Progenitor cell of endocrine pancreas (in vitro differentiated cells): ENCODE results near the gene OBSCN. TPM values are rescaled to one million over a fixed set of nuclear protein-coding genes. Genes with fewer than 3 reads are reported as not detected.

Source experiments
- DNase-seq: peaks from one replicate; pipeline ENCODE4 v3.0.0; 2021; ENCODE audit warnings: low spot score; ENCODE audit not compliant: unreplicated experiment
- H3K27ac Mint-ChIP-seq: 2 replicates; pipeline ENCODE4 v1.8.0; 2021; ENCODE audit warnings: mild to moderate bottlenecking, moderate library complexity, mixed read lengths
- H3K27me3 Mint-ChIP-seq: 2 replicates; pipeline ENCODE4 v1.8.0; 2021; ENCODE audit warnings: mixed read lengths
- H3K36me3 Mint-ChIP-seq: 2 replicates; pipeline ENCODE4 v1.8.0; 2022; ENCODE audit warnings: mixed read lengths; ENCODE audit not compliant: insufficient read depth
- H3K4me1 Mint-ChIP-seq: 2 replicates; pipeline ENCODE4 v1.8.0; 2021; ENCODE audit warnings: low read depth, mixed read lengths
- H3K4me3 Mint-ChIP-seq: 2 replicates; pipeline ENCODE4 v1.8.0; 2021; ENCODE audit warnings: low read depth, mild to moderate bottlenecking, moderate library complexity, mixed read lengths
- H3K9me3 Mint-ChIP-seq: 2 replicates; pipeline ENCODE4 v1.8.0; 2021; ENCODE audit warnings: low read depth, mixed read lengths
- total RNA-seq: library from RNA; stranded (reverse); gene quantifications from 2 replicates; pipeline ENCODE4 v1.2.1, GENCODE V29; 2021
- TF ChIP-seq, protein P1 (sequence below): fragments of 200-600 bp; sonication (generic); IDR thresholded peaks from one replicate; pipeline ENCODE4 v1.5.0; 2021; ENCODE audit warnings: antibody characterized with exemption, mild to moderate bottlenecking; ENCODE audit not compliant: unreplicated experiment

The OBSCN gene
- total RNA-seq, 1 donor from 2014 or later, result 57.5 TPM

DNA sequence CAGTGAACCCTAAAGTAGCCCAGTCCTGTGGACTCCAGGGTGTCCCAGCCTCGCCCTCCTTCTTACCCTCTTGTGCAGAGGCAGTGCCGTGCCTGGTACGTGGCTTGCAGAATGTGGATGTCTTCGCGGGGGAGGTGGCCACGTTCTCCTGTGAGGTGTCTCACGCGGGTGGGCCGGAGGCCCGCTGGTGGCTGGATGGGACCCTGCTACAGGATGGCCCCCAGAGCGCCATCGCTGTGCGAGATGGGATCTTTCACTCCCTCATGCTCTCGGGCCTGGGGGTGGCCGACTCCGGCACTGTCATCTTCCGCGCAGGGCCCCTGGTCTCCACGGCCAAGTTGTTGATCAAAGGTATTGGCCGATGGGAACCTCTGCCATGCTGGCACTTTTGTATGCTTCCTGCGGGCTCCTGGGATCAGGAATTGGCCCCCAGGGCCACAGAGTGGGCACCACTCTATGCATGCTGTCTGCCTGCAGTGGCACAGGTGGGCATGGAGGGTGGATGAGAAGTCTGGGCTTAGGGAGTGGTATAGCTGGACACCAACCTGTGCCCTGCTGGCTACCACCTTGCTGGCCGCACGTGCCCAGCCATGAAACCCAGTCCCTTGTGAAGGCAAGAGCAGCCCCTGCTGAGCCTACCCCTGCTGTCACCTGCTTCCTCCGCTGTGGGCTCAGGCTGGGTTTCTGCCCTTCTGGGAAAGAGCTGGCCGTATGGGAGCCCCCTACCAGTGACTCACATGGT is 105.9 kb downstream of the OBSCN start:
- Mint-ChIP-seq H3K36me3 (peaks cover 4% of the 10 kb centered on the region), H3K27me3 (no peaks in the 10 kb centered on the region), H3K4me3 (no peak overlapping the region), H3K27ac (no peak overlapping the region), H3K9me3 (peaks cover 4% of the 10 kb centered on the region), H3K4me1 (no peaks in the 10 kb centered on the region)
- DNase-seq, result no peak
- TF ChIP-seq, protein P1, sequence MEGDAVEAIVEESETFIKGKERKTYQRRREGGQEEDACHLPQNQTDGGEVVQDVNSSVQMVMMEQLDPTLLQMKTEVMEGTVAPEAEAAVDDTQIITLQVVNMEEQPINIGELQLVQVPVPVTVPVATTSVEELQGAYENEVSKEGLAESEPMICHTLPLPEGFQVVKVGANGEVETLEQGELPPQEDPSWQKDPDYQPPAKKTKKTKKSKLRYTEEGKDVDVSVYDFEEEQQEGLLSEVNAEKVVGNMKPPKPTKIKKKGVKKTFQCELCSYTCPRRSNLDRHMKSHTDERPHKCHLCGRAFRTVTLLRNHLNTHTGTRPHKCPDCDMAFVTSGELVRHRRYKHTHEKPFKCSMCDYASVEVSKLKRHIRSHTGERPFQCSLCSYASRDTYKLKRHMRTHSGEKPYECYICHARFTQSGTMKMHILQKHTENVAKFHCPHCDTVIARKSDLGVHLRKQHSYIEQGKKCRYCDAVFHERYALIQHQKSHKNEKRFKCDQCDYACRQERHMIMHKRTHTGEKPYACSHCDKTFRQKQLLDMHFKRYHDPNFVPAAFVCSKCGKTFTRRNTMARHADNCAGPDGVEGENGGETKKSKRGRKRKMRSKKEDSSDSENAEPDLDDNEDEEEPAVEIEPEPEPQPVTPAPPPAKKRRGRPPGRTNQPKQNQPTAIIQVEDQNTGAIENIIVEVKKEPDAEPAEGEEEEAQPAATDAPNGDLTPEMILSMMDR, result no peak

DNA sequence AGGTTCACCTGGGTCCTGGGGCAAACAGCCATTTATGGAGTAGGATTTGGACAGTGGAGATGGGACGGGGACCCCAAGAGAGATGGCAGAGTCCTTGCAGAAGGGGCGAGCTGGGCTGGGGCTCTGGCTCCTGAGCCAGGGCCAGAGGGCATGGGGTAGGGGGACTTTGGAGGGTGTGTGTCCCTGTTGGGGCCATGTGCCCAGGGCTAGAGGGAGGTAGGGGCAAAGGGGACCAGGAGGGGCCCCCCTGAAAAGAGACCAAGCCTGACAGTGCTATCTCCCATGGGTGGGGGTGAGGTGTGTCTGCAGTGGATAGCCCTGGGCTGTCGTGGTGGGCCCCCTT is 106.4 kb downstream of the OBSCN start:
- DNase-seq, result no peak
- H3K4me3 Mint-ChIP-seq, result no peak overlapping the region
- H3K9me3 Mint-ChIP-seq, result peaks cover 4% of the 10 kb centered on the region
- H3K27me3 Mint-ChIP-seq, result no peaks in the 10 kb centered on the region
- TF ChIP-seq, protein P1, result no peak
- H3K27ac Mint-ChIP-seq, result no peak overlapping the region
- H3K4me1 Mint-ChIP-seq, result no peaks in the 10 kb centered on the region
- H3K36me3 Mint-ChIP-seq, result peaks cover 4% of the 10 kb centered on the region

DNA sequence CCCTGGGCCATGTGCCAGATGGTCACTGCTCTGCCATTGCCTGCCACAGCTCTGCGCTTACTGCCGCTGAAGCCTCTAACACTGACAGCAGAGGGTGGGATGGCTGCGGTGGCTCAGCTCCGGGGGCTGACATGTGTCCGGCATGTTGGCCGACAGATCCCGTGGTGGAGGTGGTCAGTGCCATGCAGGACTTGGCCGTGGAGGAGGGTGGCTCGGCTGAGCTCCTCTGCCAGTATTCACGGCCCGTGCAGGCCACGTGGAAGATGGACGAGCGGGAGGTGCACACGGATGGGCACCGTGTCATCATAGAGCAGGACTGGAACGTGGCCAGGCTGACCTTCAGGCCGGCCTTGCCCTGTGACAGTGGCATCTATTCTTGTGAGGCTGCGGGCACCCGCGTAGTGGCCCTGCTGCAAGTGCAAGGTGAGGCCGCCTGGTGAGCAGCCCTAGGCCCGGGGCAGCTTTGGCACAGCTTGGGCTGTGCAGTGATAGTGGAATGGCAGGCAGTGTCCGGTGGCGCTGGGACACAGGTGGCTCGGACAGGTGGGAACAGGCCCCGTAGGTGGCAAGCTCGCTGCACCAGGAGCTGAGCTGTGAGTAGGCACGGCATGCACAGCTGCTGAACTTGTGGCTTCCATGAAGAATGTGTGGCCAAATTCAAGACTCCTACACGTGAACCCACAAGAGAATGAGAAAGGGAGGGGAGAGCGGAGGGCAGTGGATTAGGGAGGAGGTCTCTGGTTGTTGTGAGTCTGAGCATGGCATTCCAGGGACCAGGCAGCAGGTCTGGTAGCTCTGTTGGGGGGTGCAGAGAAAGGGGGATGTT is 107.0 kb downstream of the OBSCN start:
- H3K4me3 Mint-ChIP-seq, result no peak overlapping the region
- peaks cover 4% of the 10 kb centered on the region for H3K9me3 Mint-ChIP-seq
- no peaks in the 10 kb centered on the region for H3K4me1 Mint-ChIP-seq
- H3K27me3 Mint-ChIP-seq, result no peaks in the 10 kb centered on the region
- peak overlapping the region; percentile 9 for H3K27ac Mint-ChIP-seq
- DNase-seq, result no peak
- H3K36me3 Mint-ChIP-seq, result peaks cover 4% of the 10 kb centered on the region
- TF ChIP-seq, protein P1, result no peak

DNA sequence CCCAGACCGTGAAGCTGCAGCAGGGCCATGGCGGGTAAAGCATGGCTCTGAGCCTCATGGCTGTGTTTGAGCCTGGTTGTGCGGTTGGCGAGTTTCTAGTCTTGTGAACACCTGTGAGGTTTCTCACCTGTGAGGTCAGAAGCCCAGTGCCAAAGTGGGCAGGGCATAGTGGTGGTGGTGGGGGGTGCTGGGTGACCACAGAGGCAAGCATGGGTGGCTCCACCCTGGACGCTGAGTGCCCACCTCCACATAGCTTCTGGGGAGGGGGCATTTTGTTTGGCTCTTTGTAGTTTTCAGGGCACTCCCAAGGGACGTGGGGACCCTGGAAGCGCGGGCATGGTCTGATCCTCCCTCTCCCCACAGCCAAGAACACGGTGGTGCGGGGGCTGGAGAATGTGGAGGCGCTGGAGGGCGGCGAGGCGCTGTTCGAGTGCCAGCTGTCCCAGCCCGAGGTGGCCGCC is 107.7 kb downstream of the OBSCN start:
- no peak for DNase-seq
- H3K4me3 Mint-ChIP-seq, result no peak overlapping the region
- no peaks in the 10 kb centered on the region for H3K27me3 Mint-ChIP-seq
- H3K27ac Mint-ChIP-seq, result peak overlapping the region; percentile 9
- H3K9me3 Mint-ChIP-seq, result peaks cover 4% of the 10 kb centered on the region
- no peaks in the 10 kb centered on the region for H3K4me1 Mint-ChIP-seq
- peaks cover 4% of the 10 kb centered on the region for H3K36me3 Mint-ChIP-seq
- TF ChIP-seq, protein P1, result no peak

DNA sequence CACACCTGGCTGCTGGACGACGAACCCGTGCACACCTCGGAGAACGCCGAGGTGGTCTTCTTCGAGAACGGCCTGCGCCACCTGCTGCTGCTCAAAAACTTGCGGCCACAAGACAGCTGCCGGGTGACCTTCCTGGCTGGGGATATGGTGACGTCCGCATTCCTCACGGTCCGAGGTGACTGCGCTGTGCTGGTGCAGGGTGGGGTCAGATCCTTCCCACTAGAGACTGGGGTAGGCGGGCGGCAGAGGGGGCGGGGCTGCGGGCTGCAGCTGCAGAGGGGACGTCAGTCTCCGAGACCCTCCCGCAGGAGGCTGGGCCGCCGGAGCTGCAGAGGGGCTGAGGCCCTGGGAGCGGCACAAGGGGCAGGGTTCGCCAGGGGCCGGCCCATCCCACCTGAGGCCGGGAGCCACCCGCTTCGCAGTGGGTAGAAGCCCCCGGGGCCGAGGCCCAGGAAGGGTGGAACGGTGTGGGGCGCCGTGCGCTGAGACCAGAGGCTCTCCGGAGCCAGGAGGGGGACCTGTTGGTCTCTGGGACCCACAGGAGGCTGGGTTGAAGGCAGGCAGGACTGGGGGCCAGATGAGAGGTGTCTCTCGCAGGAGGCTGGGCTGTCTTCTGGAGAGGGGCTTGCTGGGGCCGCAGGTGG is 108.2 kb downstream of the OBSCN start:
- Mint-ChIP-seq H3K4me1 (no peaks in the 10 kb centered on the region), H3K36me3 (peaks cover 4% of the 10 kb centered on the region), H3K4me3 (no peak overlapping the region), H3K9me3 (peaks cover 4% of the 10 kb centered on the region), H3K27me3 (no peaks in the 10 kb centered on the region), H3K27ac (no peak overlapping the region)
- TF ChIP-seq, protein P1, result no peak
- DNase-seq, result no peak
